HT-29 (cell line): ENCODE results near the gene GDF9. TPM values are rescaled to one million over a fixed set of nuclear protein-coding genes. Genes with fewer than 3 reads are reported as not detected.
A peak's percentile ranks its signal among the peaks of the same experiment; 100 is the strongest.

Experiments
- DNase-seq: peaks from one replicate; pipeline ENCODE4 v3.0.0-alpha.2; 2015; ENCODE audit warnings: low spot score
- small RNA-seq: library from RNA; depleted of rRNA; stranded (forward); fragments of <200 nt; gene quantifications from one replicate; pipeline ENCODE3, GENCODE V24; 2014
- total RNA-seq: library from RNA; depleted of rRNA; stranded (reverse); fragments of >200 nt; shearing (Covaris generic); gene quantifications from 2 replicates; pipeline ENCODE4 v1.2.3, GENCODE V29; 2014; rRNA removed

The GDF9 gene
- total RNA-seq, 1 experiment from 2014 or later, result 0.05 TPM

DNA sequence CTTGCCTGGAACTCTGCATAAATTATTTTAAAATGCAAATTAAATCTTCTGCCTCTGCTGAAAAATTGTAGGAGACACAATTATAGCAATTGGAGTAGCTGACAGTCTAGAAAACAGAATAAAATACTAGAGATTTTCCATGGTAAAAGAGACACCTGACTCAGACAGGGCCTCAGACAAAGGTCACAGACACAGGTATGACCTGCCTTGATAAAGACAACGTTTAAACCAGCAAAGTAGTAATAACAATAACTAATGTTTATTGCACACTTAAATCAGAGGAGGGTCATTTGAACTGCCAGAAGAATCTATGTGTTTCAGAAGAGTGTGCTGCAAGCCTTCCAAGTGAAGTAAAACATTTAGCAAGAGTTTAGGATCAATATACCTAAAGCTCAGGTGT is 49.3 kb downstream of the GDF9 start:
- DNase-seq, result no peak

DNA sequence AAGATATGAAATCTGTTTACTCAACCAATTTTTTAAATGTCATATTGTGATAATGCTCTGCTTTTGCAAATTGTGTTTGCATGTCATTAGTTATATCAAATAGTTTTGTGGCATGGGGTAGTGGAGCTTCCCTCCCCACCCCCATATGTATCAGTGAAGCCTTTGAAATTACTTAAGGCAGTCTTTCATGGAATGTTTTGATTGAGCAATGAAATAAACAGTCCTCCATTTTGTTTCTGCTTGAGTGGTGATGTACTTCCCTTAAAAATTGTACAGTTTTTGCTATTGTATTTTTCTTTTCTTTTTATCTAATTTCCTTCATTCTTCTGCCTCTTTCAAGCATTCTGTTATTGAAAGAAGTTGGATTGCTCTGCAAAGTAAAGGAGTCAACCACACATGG is 49.7 kb downstream of the GDF9 start:
- DNase-seq, result no peak

DNA sequence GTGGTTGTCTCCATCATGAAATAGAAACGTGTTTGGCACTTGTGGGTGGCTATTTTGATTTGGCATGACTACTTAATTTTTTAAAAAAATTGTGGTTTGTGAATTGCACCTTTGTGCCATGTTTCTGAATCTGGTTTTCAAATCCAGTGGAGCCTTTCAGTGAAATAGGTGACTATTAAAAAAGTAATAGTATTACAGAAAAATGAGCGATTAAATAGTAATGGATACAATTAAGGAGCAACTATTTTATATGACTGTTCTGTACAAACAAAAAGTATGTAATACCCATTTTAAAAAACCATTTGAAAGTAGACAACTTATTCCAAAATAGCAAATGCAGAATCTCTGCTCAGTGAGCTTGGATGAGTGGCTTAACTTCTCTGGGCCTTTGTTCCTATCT is 50.2 kb downstream of the GDF9 start:
- no peak for DNase-seq

DNA sequence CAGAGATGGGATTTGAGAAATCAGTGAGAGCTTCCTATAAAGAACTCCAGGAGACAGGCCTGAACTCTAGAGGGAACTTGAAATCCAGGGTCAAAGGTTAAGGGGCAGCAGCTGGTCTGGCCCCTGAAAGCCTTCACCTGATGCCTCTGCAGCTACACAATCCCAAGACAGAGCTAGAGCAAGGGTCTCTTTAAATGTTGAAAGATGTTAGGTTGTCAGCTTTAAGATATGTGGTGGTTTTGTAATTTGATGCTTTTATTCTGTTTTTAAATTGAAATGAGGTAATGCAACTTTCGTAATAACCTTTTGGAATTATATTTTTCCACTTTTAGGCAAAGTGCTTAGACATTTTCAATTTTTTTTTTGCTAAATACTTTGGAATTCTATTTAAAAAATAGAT is 50.8 kb downstream of the GDF9 start:
- DNase-seq, result no peak

DNA sequence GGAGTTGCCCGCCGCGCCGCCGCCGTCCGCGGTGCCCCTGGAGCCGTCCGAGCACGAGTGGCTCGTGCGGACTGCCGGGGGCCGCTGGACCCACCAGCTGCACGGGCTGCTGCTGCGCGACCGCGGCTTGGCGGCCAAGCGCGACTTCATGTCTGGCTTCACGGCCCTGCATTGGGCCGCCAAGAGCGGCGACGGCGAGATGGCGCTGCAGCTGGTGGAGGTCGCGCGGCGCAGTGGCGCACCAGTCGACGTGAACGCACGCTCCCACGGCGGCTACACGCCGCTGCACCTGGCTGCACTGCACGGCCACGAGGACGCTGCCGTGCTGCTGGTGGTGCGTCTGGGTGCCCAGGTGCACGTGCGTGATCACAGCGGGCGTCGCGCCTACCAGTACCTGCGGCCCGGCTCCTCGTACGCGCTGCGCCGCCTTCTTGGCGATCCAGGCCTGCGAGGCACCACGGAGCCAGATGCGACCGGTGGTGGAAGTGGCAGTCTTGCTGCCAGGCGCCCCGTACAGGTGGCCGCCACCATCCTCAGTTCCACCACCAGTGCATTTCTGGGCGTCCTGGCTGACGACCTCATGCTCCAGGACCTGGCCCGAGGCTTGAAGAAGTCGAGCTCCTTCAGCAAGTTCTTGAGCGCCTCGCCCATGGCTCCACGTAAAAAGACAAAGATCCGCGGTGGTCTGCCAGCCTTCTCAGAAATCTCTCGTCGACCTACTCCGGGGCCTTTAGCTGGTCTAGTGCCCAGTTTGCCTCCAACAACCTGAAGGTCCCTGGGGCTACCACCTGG is 51.6 kb downstream of the GDF9 start:
- DNase-seq, result no peak

DNA sequence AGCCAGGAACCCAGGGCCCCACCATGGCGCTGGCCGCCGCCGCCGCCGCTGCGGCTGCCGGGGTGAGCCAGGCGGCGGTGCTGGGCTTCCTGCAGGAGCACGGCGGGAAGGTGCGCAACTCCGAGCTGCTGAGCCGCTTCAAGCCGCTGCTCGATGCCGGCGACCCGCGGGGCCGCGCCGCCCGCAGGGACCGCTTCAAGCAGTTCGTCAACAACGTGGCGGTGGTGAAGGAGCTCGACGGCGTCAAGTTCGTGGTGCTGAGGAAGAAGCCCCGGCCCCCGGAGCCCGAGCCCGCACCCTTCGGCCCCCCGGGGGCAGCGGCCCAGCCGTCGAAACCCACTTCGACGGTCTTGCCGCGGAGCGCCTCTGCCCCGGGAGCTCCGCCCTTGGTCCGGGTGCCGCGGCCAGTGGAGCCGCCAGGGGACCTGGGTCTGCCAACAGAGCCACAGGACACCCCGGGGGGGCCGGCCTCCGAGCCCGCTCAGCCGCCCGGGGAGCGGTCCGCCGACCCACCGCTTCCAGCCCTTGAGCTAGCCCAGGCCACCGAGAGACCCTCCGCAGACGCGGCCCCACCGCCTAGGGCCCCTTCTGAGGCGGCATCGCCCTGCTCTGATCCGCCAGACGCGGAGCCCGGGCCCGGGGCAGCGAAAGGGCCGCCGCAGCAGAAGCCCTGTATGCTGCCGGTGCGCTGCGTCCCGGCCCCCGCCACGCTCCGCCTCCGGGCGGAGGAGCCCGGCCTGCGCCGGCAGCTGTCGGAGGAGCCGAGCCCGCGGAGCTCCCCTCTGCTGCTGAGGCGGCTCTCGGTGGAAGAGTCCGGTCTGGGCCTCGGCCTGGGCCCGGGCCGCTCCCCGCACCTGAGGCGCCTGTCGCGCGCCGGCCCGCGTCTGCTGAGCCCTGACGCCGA is 52.4 kb downstream of the GDF9 start:
- DNase-seq, result no peak

DNA sequence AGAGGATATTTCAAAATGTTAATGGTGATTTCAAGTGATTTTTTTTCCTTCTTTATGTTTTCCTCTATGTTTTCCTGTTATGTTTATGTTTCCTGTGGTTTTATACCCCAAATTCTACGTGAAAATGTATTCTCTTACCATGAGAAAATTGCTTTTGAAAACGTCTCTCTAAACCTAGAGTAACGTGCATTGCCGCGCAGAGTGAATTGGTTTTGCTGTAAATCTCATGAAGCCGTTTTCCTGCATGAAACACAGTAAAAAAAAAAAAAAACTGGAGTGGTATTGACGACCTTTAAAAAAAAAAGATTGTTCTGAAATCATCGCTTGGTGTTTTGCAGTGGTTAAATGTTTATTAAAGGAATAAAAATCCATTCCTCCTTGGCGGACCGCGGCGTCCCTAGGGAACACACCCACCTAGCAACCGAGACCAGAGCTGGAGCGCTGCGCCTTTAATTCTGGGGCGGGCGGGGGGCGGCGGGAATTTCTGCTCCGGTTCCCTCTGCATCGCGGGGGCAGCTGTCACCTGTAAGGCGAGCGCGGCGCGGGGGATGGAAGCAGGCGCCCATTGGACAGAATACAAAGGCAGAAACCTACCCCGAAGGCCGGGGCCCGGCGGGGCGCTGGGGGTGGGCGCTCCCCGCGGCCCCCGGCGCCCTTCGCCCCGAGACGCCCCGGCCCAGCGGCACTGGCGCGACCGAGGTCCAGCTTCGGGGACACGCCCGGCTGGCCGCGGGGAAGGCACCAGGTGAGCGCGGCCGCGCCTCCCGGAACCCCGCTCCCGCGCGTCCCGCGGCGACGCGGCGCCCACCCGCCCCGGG is 53.3 kb downstream of the GDF9 start, which contains the start of gene SOWAHA:
TSS of gene SOWAHA (plus strand) at position 522 of the 818 bp plus-strand sequence. CDS start 320 bp downstream, outside the sequence.
- DNase-seq, result no peak

DNA sequence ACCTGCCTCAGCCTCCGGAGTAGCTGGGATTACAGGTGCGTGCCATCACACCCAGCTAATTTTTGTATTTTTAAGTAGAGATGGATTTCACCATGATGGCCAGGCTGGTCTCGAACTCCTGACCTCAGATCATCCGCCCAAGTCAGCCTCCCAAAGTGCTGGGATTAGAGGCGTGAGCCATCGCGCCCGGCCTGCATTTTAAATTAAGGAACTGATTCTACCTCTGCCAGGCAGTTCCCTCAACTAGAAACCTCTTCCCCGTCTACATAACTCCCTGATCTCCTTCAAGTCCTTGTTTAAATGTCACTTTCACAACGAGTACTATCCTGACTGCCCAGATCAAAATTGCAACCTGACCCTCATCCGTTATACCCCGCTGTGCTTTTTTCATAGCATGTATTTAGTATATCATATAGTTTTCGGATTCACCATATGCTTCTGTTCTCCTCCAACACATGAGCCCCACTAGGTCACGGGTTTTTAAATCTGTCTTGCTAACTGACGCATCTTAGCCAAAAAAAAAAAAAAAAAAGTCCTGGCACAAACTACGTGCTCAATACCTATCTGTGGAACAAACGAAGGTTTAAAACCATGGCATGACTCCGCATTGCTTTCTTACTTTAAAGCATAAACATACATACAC is 54.0 kb downstream of the GDF9 start:
- DNase-seq, result no peak

Small RNA genes within 50 kb of the gene (small RNA-seq; reads per million reads assigned to genes)
- gene RNA5SP192, result 2.0 reads per million, percentile 65 among the genes with 10 or more reads in this experiment

Other genes with a start within 250 kb of the GDF9 start
- gene IL13, start 208.3 kb downstream of the GDF9 start, total RNA-seq, result not detected in 2 replicates
- not detected in 2 replicates for gene IL4, start 192.5 kb downstream of the GDF9 start, total RNA-seq
- 3.1 and 4.0 TPM in 2 replicates for gene KIF3A, start 128.9 kb downstream of the GDF9 start, total RNA-seq
- gene CCNI2, start 119.0 kb downstream of the GDF9 start, total RNA-seq, result 7.3 and 8.8 TPM in 2 replicates
- gene SEPTIN8, start 89.2 kb downstream of the GDF9 start, total RNA-seq, result 37.7 and 49.8 TPM in 2 replicates
- 2.9 and 4.6 TPM in 2 replicates for gene SOWAHA, start 53.2 kb downstream of the GDF9 start, total RNA-seq
- gene SHROOM1, start 35.8 kb downstream of the GDF9 start, total RNA-seq, result 48.0 and 61.2 TPM in 2 replicates
- gene UQCRQ, start 173 bp upstream of the GDF9 start, total RNA-seq, result 227 and 266 TPM in 2 replicates
- 0.64 and 1.5 TPM in 2 replicates for gene LEAP2, start 7.2 kb upstream of the GDF9 start, total RNA-seq
- 11.5 and 16.0 TPM in 2 replicates for gene AFF4, start 97.2 kb upstream of the GDF9 start, total RNA-seq
- 8.5 and 22.9 TPM in 2 replicates for gene ZCCHC10, start 160.1 kb upstream of the GDF9 start, total RNA-seq
- 54.7 and 55.7 TPM in 2 replicates for gene HSPA4, start 185.5 kb upstream of the GDF9 start, total RNA-seq